AG08396 (cell line): ENCODE results near the gene SKI.

Source experiments
- DNase-seq: peaks from one replicate; pipeline ENCODE4 v3.0.0; 2012; ENCODE audit warnings: low spot score, mixed read lengths

The SKI gene

GRCh38 chr1:2209400-2210083, 18.6 kb upstream of the SKI start:
- no peak for DNase-seq

- DNase-seq, result no peak
These were observed 17.9 kb upstream of the SKI start for GRCh38 chr1:2210084-2210653.

GRCh38 chr1:2210786-2211185, 17.3 kb upstream of the SKI start:
- DNase-seq, result no peak

- DNase-seq, result no peak
These were observed 15.9 kb upstream of the SKI start for GRCh38 chr1:2212274-2212531.

GRCh38 chr1:2212532-2213491, 15.3 kb upstream of the SKI start:
- peak; percentile 95 for DNase-seq

GRCh38 chr1:2213576-2214505, 14.3 kb upstream of the SKI start:
- peak; percentile 87 for DNase-seq

GRCh38 chr1:2214541-2215241, 13.4 kb upstream of the SKI start:
- DNase-seq, result no peak

GRCh38 chr1:2215329-2215728, 12.8 kb upstream of the SKI start:
- DNase-seq, result no peak

- no peak for DNase-seq
These were observed 12.0 kb upstream of the SKI start for GRCh38 chr1:2215909-2216766.

- DNase-seq, result no peak
These were observed 11.4 kb upstream of the SKI start for GRCh38 chr1:2216767-2217058.

- no peak for DNase-seq
These were observed 6.8 kb upstream of the SKI start for GRCh38 chr1:2221271-2221670.

GRCh38 chr1:2224170-2224584, 3.9 kb upstream of the SKI start:
- DNase-seq, result no peak

- no peak for DNase-seq
These were observed 3.3 kb upstream of the SKI start for GRCh38 chr1:2224631-2225428.

GRCh38 chr1:2226525-2227345, 1.4 kb upstream of the SKI start:
- DNase-seq, result no peak

GRCh38 chr1:2227346-2228156, 568 bp upstream of the SKI start:
- DNase-seq, result peak; percentile 100

GRCh38 chr1:2228694-2229036, 546 bp downstream of the SKI start:
- no peak for DNase-seq

GRCh38 chr1:2229037-2229864, 1.1 kb downstream of the SKI start:
- peak; percentile 69 for DNase-seq
